Measurements from ENCODE around the gene MPP1. TPM values are rescaled to one million over a fixed set of nuclear protein-coding genes. Genes with fewer than 3 reads are reported as not detected.

The MPP1 gene
- total and polyA plus RNA-seq, 2 of the 8 experiments (the other 6 are each of a cell fraction or from before 2014, with no cell fraction given): 7.6 to 13.4 TPM

- TF ChIP-seq CHD7 (IDR thresholded peaks at IDR 0.05; ENCODE audit: insufficient replicate concordance, low read length): no peak
- TF ChIP-seq ZNF274 (IDR thresholded peaks at IDR 0.05; ENCODE audit: borderline replicate concordance, extremely low read depth, low read length): no peak
- TF ChIP-seq SIRT6 (IDR thresholded peaks at IDR 0.05; ENCODE audit: low read length): no peak
- TF ChIP-seq SUZ12 (IDR thresholded peaks at IDR 0.05; ENCODE audit: low read length): no peak
These were observed 22.1 kb upstream of the MPP1 start (continued) for GRCh38 chrX:154827194-154828015.

Data from H1 (cell line).